ENCODE measurements around the gene CNOT6.
"Not testable (repeated sequence)": the region's sequence is repeated elsewhere in the genome, so short reads cannot be mapped to it uniquely, and the experiment has no call there.

Gene CNOT6

DNA sequence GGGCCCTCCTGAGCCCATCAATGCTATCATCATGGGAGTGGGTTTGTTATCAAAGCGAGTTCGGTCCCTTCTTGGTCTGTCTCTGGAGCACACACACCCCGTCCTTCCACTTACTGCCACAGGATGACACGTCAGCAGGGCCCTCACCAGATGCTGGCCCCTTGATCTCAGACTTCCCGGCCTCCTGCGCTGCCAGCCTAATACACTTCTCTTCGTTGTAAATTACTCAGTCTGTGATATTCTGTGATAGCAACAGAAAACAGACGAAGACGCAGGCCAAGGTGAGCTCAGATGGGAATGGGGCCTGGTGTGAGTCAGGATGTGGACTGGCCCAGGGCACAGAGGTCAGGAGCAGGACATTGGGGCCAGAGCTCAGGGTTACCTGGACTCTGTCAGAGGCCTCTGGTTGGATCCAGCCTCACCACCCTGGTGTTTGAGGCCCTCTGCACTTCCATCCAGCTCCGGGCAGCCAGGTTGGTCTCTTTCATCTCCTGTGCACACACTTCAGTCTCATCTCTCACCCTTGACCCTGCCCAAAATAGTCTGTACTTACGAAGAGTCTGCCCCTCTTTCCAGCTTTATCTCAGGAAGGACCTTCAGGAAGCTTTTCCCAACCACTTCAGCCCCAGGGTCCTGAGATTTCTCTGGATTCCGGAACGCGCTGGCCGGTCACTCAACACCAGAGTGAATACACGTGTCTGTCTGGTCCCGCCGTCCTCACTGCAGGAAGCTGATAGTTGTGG, 26.0 kb upstream of the CNOT6 start:
- H3K4me3 ChIP-seq (ENCODE audit: low read length) = no peak overlapping the region
- TF ChIP-seq ZNF274 (IDR thresholded peaks at IDR 0.05; ENCODE audit: low read depth, low read length) = no peak

GRCh38 chr5:180468732-180469585, 25.2 kb upstream of the CNOT6 start:
- TF ChIP-seq ZNF274 (IDR thresholded peaks at IDR 0.05; ENCODE audit: low read depth, low read length) = no peak
- no peak overlapping the region for H3K4me3 ChIP-seq (ENCODE audit: low read length)

GRCh38 chr5:180469586-180469865, 24.7 kb upstream of the CNOT6 start:
- H3K4me3 ChIP-seq (ENCODE audit: low read length) = no peak overlapping the region
- TF ChIP-seq ZNF274 (IDR thresholded peaks at IDR 0.05; ENCODE audit: low read depth, low read length) = no peak

- no peak for TF ChIP-seq ZNF274 (IDR thresholded peaks at IDR 0.05; ENCODE audit: low read depth, low read length)
- no peak overlapping the region for H3K4me3 ChIP-seq (ENCODE audit: low read length)
These were observed 24.3 kb upstream of the CNOT6 start for GRCh38 chr5:180469866-180470265.

DNA sequence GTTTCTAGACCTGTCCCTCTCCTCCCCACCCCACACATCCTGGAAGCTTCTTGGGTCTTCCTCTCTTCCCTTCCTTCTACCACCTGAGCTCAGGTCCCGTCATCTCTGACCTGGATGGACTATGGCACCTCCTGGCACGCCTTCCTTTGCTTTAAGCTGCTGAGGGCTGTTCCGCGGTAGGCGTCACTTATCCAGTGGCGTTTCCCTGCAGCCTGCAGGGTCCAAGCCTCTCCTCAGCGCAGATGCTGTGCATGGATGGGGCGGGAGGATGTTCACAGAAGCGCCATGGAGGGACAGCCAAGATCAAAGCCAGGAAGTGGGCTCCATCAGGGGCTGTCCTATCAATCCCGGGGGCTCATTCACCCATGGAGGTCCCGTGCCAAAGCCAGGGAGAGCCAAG, 23.8 kb upstream of the CNOT6 start:
- no peak overlapping the region for H3K4me3 ChIP-seq (ENCODE audit: low read length)
- TF ChIP-seq ZNF274 (IDR thresholded peaks at IDR 0.05; ENCODE audit: low read depth, low read length) = no peak

DNA sequence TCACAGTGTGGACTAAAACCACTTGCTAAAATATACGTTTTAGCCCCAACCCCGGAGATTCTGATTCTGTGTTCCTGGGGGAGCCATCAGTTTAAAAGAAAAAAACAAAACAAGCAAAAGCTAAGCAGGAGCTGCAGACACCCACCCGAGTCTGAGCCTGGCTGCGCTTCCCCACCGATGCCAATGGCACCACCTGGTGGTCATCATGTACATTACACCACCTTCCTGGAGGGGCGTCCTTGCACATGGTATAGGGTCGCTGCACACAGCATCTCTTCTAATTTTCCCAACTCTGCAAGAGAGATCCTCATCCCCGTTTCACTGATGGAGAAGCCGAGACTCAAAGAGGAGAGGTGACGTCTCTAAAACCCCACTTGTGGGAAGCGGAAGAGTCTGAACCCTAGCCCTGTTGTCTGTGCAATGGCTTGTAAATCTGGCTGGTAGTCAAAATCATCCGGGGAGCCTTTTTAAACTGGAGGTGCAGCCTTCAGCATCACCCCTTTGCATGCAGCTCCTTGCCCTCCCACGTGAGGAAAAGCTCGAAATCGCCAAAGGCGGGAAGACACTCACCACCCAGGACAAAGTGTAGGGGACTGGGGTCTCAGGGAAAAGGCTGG, 23.1 kb upstream of the CNOT6 start:
- H3K4me3 ChIP-seq (ENCODE audit: low read length) = no peak overlapping the region
- no peak for TF ChIP-seq ZNF274 (IDR thresholded peaks at IDR 0.05; ENCODE audit: low read depth, low read length)

GRCh38 chr5:180471866-180472265, 22.3 kb upstream of the CNOT6 start:
- no peak for TF ChIP-seq ZNF274 (IDR thresholded peaks at IDR 0.05; ENCODE audit: low read depth, low read length)

GRCh38 chr5:180472269-180472668, 21.9 kb upstream of the CNOT6 start:
- TF ChIP-seq ZNF274 (IDR thresholded peaks at IDR 0.05; ENCODE audit: low read depth, low read length) = no peak
- H3K4me3 ChIP-seq (ENCODE audit: low read length) = no peak overlapping the region

More at GRCh38 chr5:180471866-180472265, 22.3 kb upstream of the CNOT6 start:
- no peak overlapping the region for H3K4me3 ChIP-seq (ENCODE audit: low read length)

DNA sequence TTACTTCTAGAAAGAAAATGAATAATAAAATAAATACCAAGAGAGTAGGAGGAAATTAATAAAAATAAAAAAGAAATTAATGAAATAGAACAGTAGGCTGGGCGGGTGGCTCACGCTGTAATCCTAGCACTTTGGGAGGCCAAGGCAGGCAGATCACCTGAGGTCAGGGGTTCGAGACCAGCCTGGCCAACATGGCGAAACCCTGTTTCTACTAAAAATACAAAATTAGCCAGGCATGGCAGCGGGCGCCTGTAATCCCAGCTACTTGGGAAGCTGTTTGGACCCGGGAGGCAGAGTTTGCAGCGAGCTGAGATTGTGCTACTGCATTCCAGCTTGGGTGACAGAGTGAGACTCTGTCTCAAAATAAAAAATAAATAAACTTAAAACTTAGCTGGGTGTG, 20.8 kb upstream of the CNOT6 start:
- H3K4me3 ChIP-seq (ENCODE audit: low read length) = not testable (repeated sequence)

GRCh38 chr5:180474569-180474968, 19.6 kb upstream of the CNOT6 start:
- TF ChIP-seq ZNF274 (IDR thresholded peaks at IDR 0.05; ENCODE audit: low read depth, low read length) = no peak

GRCh38 chr5:180475969-180476524, 18.1 kb upstream of the CNOT6 start:
- not testable (repeated sequence) for H3K4me3 ChIP-seq (ENCODE audit: low read length)

More at GRCh38 chr5:180474569-180474968, 19.6 kb upstream of the CNOT6 start:
- no peak overlapping the region for H3K4me3 ChIP-seq (ENCODE audit: low read length)

- H3K4me3 ChIP-seq (ENCODE audit: low read length) = no peak overlapping the region
- TF ChIP-seq ZNF274 (IDR thresholded peaks at IDR 0.05; ENCODE audit: low read depth, low read length) = no peak
These were observed 9.4 kb upstream of the CNOT6 start for GRCh38 chr5:180484813-180485212.

DNA sequence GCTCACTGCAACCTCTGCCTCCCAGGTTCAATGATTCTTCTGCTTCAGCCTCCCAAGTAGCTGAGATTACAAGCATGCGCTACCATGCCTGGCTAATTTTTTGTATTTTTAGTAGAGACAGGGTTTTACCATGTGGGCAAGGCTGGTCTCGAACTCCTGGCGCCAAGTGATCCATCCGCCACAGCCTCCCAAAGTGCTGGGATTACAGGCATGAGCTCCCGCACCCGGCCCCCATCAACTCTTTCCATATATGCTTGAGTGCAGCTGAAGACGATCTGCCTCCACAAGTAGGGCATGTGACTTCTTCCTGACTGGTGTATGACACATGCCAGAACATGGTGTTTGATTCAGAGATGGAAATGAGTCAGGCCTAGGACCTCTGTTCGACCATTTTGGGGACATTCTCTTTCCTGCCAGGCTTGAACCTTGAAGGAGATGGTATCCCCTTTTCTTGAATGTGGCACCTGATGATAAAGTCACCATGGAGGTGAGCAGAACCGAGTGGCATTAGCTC, 7.5 kb upstream of the CNOT6 start:
- TF ChIP-seq ZNF274 (IDR thresholded peaks at IDR 0.05; ENCODE audit: low read depth, low read length) = no peak
- H3K4me3 ChIP-seq (ENCODE audit: low read length) = no peak overlapping the region

- H3K4me3 ChIP-seq (ENCODE audit: low read length) = no peak overlapping the region
- no peak for TF ChIP-seq ZNF274 (IDR thresholded peaks at IDR 0.05; ENCODE audit: low read depth, low read length)
These were observed 6.6 kb upstream of the CNOT6 start for GRCh38 chr5:180487556-180487955.

Data from GM08714 (cell line).